ENCODE measurements around the gene MAP7.

Gene MAP7

GRCh38 chr6:136527831-136528230, 22.4 kb downstream of the MAP7 start:
- no peak for DNase-seq

- DNase-seq, result no peak
Observed at GRCh38 chr6:136526937-136527336, 23.3 kb downstream of the MAP7 start.

- no peak for DNase-seq
Observed at GRCh38 chr6:136526196-136526930, 23.9 kb downstream of the MAP7 start.

- no peak for DNase-seq
Observed at GRCh38 chr6:136525586-136526195, 24.5 kb downstream of the MAP7 start.

- no peak for DNase-seq
Observed at GRCh38 chr6:136524936-136525413, 25.2 kb downstream of the MAP7 start.

- peak; percentile 58 for DNase-seq
Observed at GRCh38 chr6:136524339-136524935, 25.8 kb downstream of the MAP7 start.

GRCh38 chr6:136523196-136523595, 27.0 kb downstream of the MAP7 start:
- DNase-seq, result no peak

GRCh38 chr6:136522636-136523035, 27.6 kb downstream of the MAP7 start:
- no peak for DNase-seq

- DNase-seq, result no peak
Observed at GRCh38 chr6:136521911-136522310, 28.3 kb downstream of the MAP7 start.

- no peak for DNase-seq
Observed at GRCh38 chr6:136521427-136521826, 28.8 kb downstream of the MAP7 start.

- no peak for DNase-seq
Observed at GRCh38 chr6:136520517-136520916, 29.7 kb downstream of the MAP7 start.

- DNase-seq, result no peak
Observed at GRCh38 chr6:136517582-136517981, 32.6 kb downstream of the MAP7 start.

GRCh38 chr6:136517002-136517401, 33.2 kb downstream of the MAP7 start:
- no peak for DNase-seq

- no peak for DNase-seq
Observed at GRCh38 chr6:136514591-136514990, 35.6 kb downstream of the MAP7 start.

- no peak for DNase-seq
Observed at GRCh38 chr6:136511926-136512325, 38.3 kb downstream of the MAP7 start.

- DNase-seq, result no peak
Observed at GRCh38 chr6:136511397-136511796, 38.8 kb downstream of the MAP7 start.

- DNase-seq, result no peak
Observed at GRCh38 chr6:136510782-136511181, 39.4 kb downstream of the MAP7 start.

- DNase-seq, result no peak
Observed at GRCh38 chr6:136510299-136510698, 39.9 kb downstream of the MAP7 start.

- no peak for DNase-seq
Observed at GRCh38 chr6:136508725-136509392, 41.4 kb downstream of the MAP7 start.

- peak; percentile 17 for DNase-seq
Observed at GRCh38 chr6:136506124-136506799, 44.0 kb downstream of the MAP7 start.

- no peak for DNase-seq
Observed at GRCh38 chr6:136503303-136504029, 46.8 kb downstream of the MAP7 start.

GRCh38 chr6:136502786-136503185, 47.4 kb downstream of the MAP7 start:
- no peak for DNase-seq
